NCI-H2171 (cell line): ENCODE measurements around the gene SORBS1.

Source experiments
- DNase-seq: peaks from one replicate; lab custom pipeline; 2025; lab: John Stamatoyannopoulos, UW

SORBS1 gene

GRCh38 chr10:95289921-95290421 is 271.2 kb downstream of the SORBS1 start:
- DNase-seq: no peak

- no peak for DNase-seq
Measured at GRCh38 chr10:95289003-95289920, 271.9 kb downstream of the SORBS1 start.

- DNase-seq: no peak
Measured at GRCh38 chr10:95288303-95288702, 272.9 kb downstream of the SORBS1 start.

- no peak for DNase-seq
Measured at GRCh38 chr10:95287281-95287680, 273.9 kb downstream of the SORBS1 start.

- no peak for DNase-seq
Measured at GRCh38 chr10:95286707-95287106, 274.5 kb downstream of the SORBS1 start.

GRCh38 chr10:95285556-95285955 is 275.6 kb downstream of the SORBS1 start:
- no peak for DNase-seq

GRCh38 chr10:95284807-95285206 is 276.4 kb downstream of the SORBS1 start:
- no peak for DNase-seq

- DNase-seq: no peak
Measured at GRCh38 chr10:95282107-95282506, 279.1 kb downstream of the SORBS1 start.

GRCh38 chr10:95281206-95281605 is 280.0 kb downstream of the SORBS1 start:
- no peak for DNase-seq

GRCh38 chr10:95280637-95281036 is 280.5 kb downstream of the SORBS1 start:
- DNase-seq: no peak

- no peak for DNase-seq
Measured at GRCh38 chr10:95279042-95279820, 281.9 kb downstream of the SORBS1 start.

- no peak for DNase-seq
Measured at GRCh38 chr10:95278061-95278988, 282.8 kb downstream of the SORBS1 start.

GRCh38 chr10:95277614-95278013 is 283.6 kb downstream of the SORBS1 start:
- no peak for DNase-seq

GRCh38 chr10:95277201-95277570 is 284.0 kb downstream of the SORBS1 start:
- DNase-seq: no peak

- DNase-seq: no peak
Measured at GRCh38 chr10:95276367-95277200, 284.6 kb downstream of the SORBS1 start.

GRCh38 chr10:95275726-95276366 is 285.3 kb downstream of the SORBS1 start:
- no peak for DNase-seq

GRCh38 chr10:95273393-95274312 is 287.5 kb downstream of the SORBS1 start:
- no peak for DNase-seq

- DNase-seq: no peak
Measured at GRCh38 chr10:95268438-95268837, 292.7 kb downstream of the SORBS1 start.

GRCh38 chr10:95267251-95267650 is 293.9 kb downstream of the SORBS1 start:
- no peak for DNase-seq
